ENCODE results near the gene HDDC2. TPM values are rescaled to one million over a fixed set of nuclear protein-coding genes. Genes with fewer than 3 reads are reported as not detected.

HDDC2 gene
- total and polyA plus RNA-seq, 9 of the 15 experiments (the other 6 are each of a cell fraction or from before 2014, with no cell fraction given), result 194 to 632 (median 294) TPM

GRCh38 chr6:125268765-125269164 is 33.0 kb downstream of the HDDC2 start:
- Histone ChIP-seq H3K9me1 (ENCODE audit: control insufficient read depth, insufficient read depth, low read length) (no peaks in the 10 kb centered on the region), H3K36me3 (ENCODE audit: control insufficient read depth, insufficient read depth, low read length) (peaks cover 28% of the 10 kb centered on the region; the same call in 2 of the 3 replicates), H2AFZ (ENCODE audit: low read depth, low read length) (no peak overlapping the region), H3K9me3 (replicated peaks; ENCODE audit: control insufficient read depth, insufficient read depth, low read depth, low read length) (no peaks in the 10 kb centered on the region), H3K9ac (ENCODE audit: insufficient read depth in 1 of 2, low read depth in 2 of 2, low read length in 2 of 2) (no peak overlapping the region), H3K27ac (ENCODE audit: extremely low read depth, low read depth, low read length) (no peak overlapping the region), H4K20me1 (replicated peaks; ENCODE audit: control insufficient read depth, insufficient read depth, low read length) (no peaks in the 10 kb centered on the region), H3K27me3 (ENCODE audit: control insufficient read depth in 2 of 2, insufficient read depth in 2 of 2, low read length in 2 of 2) (no peaks in the 10 kb centered on the region), H3K4me1 (replicated peaks in 1 of 2; ENCODE audit: control insufficient read depth in 2 of 2, insufficient read depth in 2 of 2, low read length in 2 of 2) (peaks cover 0 to 3% of the 10 kb centered on the region in 2 experiments; a peak in 1 of 5 replicates), H3K4me2 (ENCODE audit: insufficient read depth, low read length) (no peak overlapping the region), H3K4me3 (no peak overlapping the region), H3K79me2 (ENCODE audit: control insufficient read depth, insufficient read depth, low read length) (no peaks in the 10 kb centered on the region)
- in situ Hi-C loops (cut with MboI) (no loop called here), intact Hi-C loops (cut with micrococcal nuclease) (loop anchor here (10.0 kb wide), 1 partner anchor 114 kb away; the partner anchor contains the start of gene TPD52L1)
- no peak for TF ChIP-seq TCF15 (CRISPR knock-in tag; IDR thresholded peaks at IDR 0.05)
- no peak for TF ChIP-seq SIRT6 (IDR thresholded peaks at IDR 0.05; ENCODE audit: low read depth, low read length)
- no peak for TF ChIP-seq SIN3B (IDR thresholded peaks at IDR 0.05; ENCODE audit: low read depth)
- no peak for TF ChIP-seq DMBX1 (CRISPR knock-in tag; IDR thresholded peaks at IDR 0.05; ENCODE audit: borderline replicate concordance)
- TF ChIP-seq ZNF143 (CRISPR knock-in tag; IDR thresholded peaks at IDR 0.05), result no peak
- no peak for DNase-seq (ENCODE audit: extremely low read depth in 1 of 4, low spot score in 3 of 4)
- no TSS peak for BruUV-seq (replicated peaks)
- 77% methylated on average over 4 of the region's 4 CpGs for WGBS (ENCODE audit: insufficient coverage, low coverage, missing lambda C conversion rate)
- FAIRE-seq, result no peak
- POLR2A ChIA-PET, result interaction anchor here (0.6 to 1.0 kb wide), 2 partner anchors 33 to 395 kb away, joined by 3 read pairs; partner anchors contain the start of gene HDDC2
- CTCF ChIA-PET (ENCODE audit: low intra/inter-chr PET ratio), result no interaction called here
- no peak for ATAC-seq
